HepG2 (cell line): Measurements from ENCODE around the gene CCDC87. TPM values are rescaled to one million over a fixed set of nuclear protein-coding genes. Genes with fewer than 3 reads are reported as not detected.

Source experiments
- ATAC-seq: fragments of 200-7000 bp; cut with Tn5 transposase; 3 replicates; pipeline ENCODE4 v1.9.1; 2020; ENCODE audit warnings: mild to moderate bottlenecking, moderate library complexity
- BruUV-seq: library from RNA; stranded (reverse); fragments of 400-500 nt; replicated peaks from 2 replicates; lab custom pipeline; 2021; lab: Mats Ljungman, UMichigan
- CTCF ChIA-PET: fragments of 300-600 bp; formaldehyde crosslinking; extraction: SDS; loops from one replicate; lab custom pipeline; 2021; ENCODE audit warnings: low total read pairs, inconsistent platforms, low intra/inter-chr PET ratio; lab: Yijun Ruan, JAX
- POLR2A ChIA-PET: fragments of 350-600 bp; sonication (Branson Sonifier 250); formaldehyde crosslinking; loops from one replicate; lab custom pipeline; 2020; ENCODE audit warnings: antibody characterized with exemption, inconsistent platforms; lab: Yijun Ruan, JAX
- DNase-seq: peaks from one replicate; pipeline ENCODE4 v3.0.0-alpha.2; 2015; ENCODE audit warnings: low spot score
- FAIRE-seq: peaks from 3 replicates; lab custom pipeline; 2011; peaks lifted over from hg19 to GRCh38; lab: Jason Lieb, UNC
- H2AFZ ChIP-seq: one replicate; pipeline ENCODE4 v1.6.1; 2011; ENCODE audit warnings: low read length, inconsistent platforms
- H3K27ac ChIP-seq: fragments of 300-600 bp; 3 replicates; pipeline ENCODE4 v1.8.0; 2011; ENCODE audit warnings: mixed run types, mild to moderate bottlenecking, mixed read lengths, low read length, inconsistent platforms; ENCODE audit not compliant: insufficient read depth; ENCODE audit errors: extremely low read length
- H3K27me3 ChIP-seq, 2 experiments: fragments of 200-600 bp in 1 of 2; 2 replicates in 1 of 2; 3 replicates in 1 of 2; pipeline versions ENCODE4 v1.6.0 to v1.8.0; 2011; ENCODE audit warnings: low read length in 2 of 2, mild to moderate bottlenecking in 2 of 2, moderate library complexity in 2 of 2, inconsistent platforms in 1 of 2; ENCODE audit not compliant: insufficient read depth in 2 of 2, control insufficient read depth in 1 of 2
- H3K36me3 ChIP-seq, 2 experiments: fragments of 200-600 bp in 1 of 2; replicated peaks in 1 of 2; 2 replicates in 1 of 2; 3 replicates in 1 of 2; pipeline versions ENCODE4 v1.5.1 to v1.8.0; 2011; ENCODE audit warnings: low read length in 2 of 2, inconsistent platforms in 1 of 2; ENCODE audit not compliant: insufficient read depth in 2 of 2, control insufficient read depth in 1 of 2
- H3K4me1 ChIP-seq: 2 replicates; pipeline ENCODE4 v1.5.1; 2012; ENCODE audit warnings: low read length, inconsistent platforms; ENCODE audit not compliant: insufficient read depth
- H3K4me2 ChIP-seq: 2 replicates; pipeline ENCODE4 v1.6.0; 2011; ENCODE audit warnings: low read depth, low read length, inconsistent platforms
- H3K4me3 ChIP-seq, 3 experiments: fragments of 200-600 bp in 1 of 3; sonication (generic), shearing (Covaris generic) in 1 of 3; replicated peaks in 1 of 3; 2 replicates each; pipeline ENCODE4 v1.5.1; 2011 to 2016; ENCODE audit warnings: low read length in 3 of 3, inconsistent platforms in 2 of 3, low read depth in 2 of 3, mild to moderate bottlenecking in 2 of 3, control low read depth in 1 of 3, mixed read lengths in 1 of 3; ENCODE audit not compliant: insufficient read depth in 1 of 3
- H3K79me2 ChIP-seq: one replicate; pipeline ENCODE4 v1.6.1; 2011; ENCODE audit warnings: low read length, inconsistent platforms; ENCODE audit not compliant: insufficient read depth
- H3K9ac ChIP-seq: 2 replicates; pipeline ENCODE4 v1.6.0; 2011; ENCODE audit warnings: mild to moderate bottlenecking, low read depth, low read length, inconsistent platforms; ENCODE audit not compliant: insufficient read depth
- H3K9me3 ChIP-seq: 2 replicates; pipeline ENCODE4 v1.5.1; 2012; ENCODE audit warnings: mild to moderate bottlenecking, low read length
- H4K20me1 ChIP-seq: 2 replicates; pipeline ENCODE4 v1.6.0; 2011; ENCODE audit warnings: inconsistent platforms, mild to moderate bottlenecking, low read length, moderate library complexity; ENCODE audit not compliant: insufficient read depth
- BHLHE40 ChIP-seq: IDR thresholded peaks from 2 replicates; pipeline ENCODE4 v1.6.1; 2011; ENCODE audit warnings: low read length, improper control_type of control experiment
- MLX ChIP-seq: IDR thresholded peaks from 2 replicates; pipeline ENCODE4 v1.6.1; 2016
- RAD21 ChIP-seq: fragments of 450-650 bp; formaldehyde crosslinking; IDR thresholded peaks from 2 replicates; pipeline ENCODE4 v1.5.0; 2020; ENCODE audit warnings: mild to moderate bottlenecking
- REXO4 ChIP-seq: sonication (generic); formaldehyde crosslinking; IDR thresholded peaks from 2 replicates; pipeline ENCODE4 v1.8.0; 2022; ENCODE audit warnings: missing genetic modification reagents, mild to moderate bottlenecking, borderline replicate concordance
- SIN3A ChIP-seq: IDR thresholded peaks from 2 replicates; pipeline ENCODE4 v1.6.1; 2011; ENCODE audit warnings: low read depth, mild to moderate bottlenecking, control low read depth, low read length, borderline replicate concordance
- ZKSCAN1 ChIP-seq: fragments of 150-350 bp; IDR thresholded peaks from 2 replicates; pipeline ENCODE4 v1.6.1; 2014; ENCODE audit warnings: low read length
- ZNF615 ChIP-seq: sonication (generic); formaldehyde crosslinking; IDR thresholded peaks from 2 replicates; pipeline ENCODE4 v1.5.0; 2020; ENCODE audit warnings: mild to moderate bottlenecking, missing genetic modification reagents, borderline replicate concordance
- ZNF619 ChIP-seq: sonication (generic); formaldehyde crosslinking; IDR thresholded peaks from 2 replicates; pipeline ENCODE4 v1.4.0; 2020; ENCODE audit warnings: mild to moderate bottlenecking, missing genetic modification reagents
- ZNF770 ChIP-seq: sonication (generic); formaldehyde crosslinking; IDR thresholded peaks from 2 replicates; pipeline ENCODE4 v1.5.0; 2020; ENCODE audit warnings: mild to moderate bottlenecking, missing genetic modification reagents
- ZNF781 ChIP-seq: sonication (generic); formaldehyde crosslinking; IDR thresholded peaks from 2 replicates; pipeline ENCODE4 v1.5.1; 2020; ENCODE audit warnings: borderline replicate concordance, mild to moderate bottlenecking, missing genetic modification reagents; ENCODE audit errors: not compliant biosample characterization
- ZNF878 ChIP-seq: sonication (generic); formaldehyde crosslinking; IDR thresholded peaks from 2 replicates; pipeline ENCODE4 v1.8.1; 2023; ENCODE audit warnings: mild to moderate bottlenecking, missing genetic modification reagents, moderate library complexity
- WGBS: methylation state at CpG from one replicate; pipeline ENCODE4 v1.1.6; 2017; ENCODE audit warnings: low lambda C conversion rate; 5-methylcytosine and 5-hydroxymethylcytosine counted together
- in situ Hi-C: cut with HindIII; loops from 2 replicates; pipeline ENCODE4 v1.10.0; 2017; ENCODE audit warnings: low pct_unique_long_range_greater_than_20kb; ENCODE audit not compliant: extremely low pct_ligation_motif_present
- intact Hi-C: fragments of 100-400 bp; cut with micrococcal nuclease; formaldehyde crosslinking; loops from one replicate; pipeline ENCODE4 v1.10.0; 2022; ENCODE audit not compliant: unreplicated experiment
- polyA plus RNA-seq, 8 experiments: library from polyadenylated mRNA; depleted of rRNA in 3 of 8; stranded (reverse) in 7 of 8; unstranded in 1 of 8; fragments of >200 nt; fragmentation: Illumina TruSeq in 4 of 8; extraction: Trizol in 4 of 8; gene quantifications; 2 replicates each; pipeline versions ENCODE4 v1.2.1 to v1.2.3, GENCODE V29; 2011 to 2016; ENCODE audit warnings: low read depth in 4 of 8, missing spikeins in 1 of 8, mixed read lengths in 1 of 8; ENCODE audit not compliant: insufficient read depth in 1 of 8
- total RNA-seq, 5 experiments: library from RNA; depleted of rRNA; stranded (reverse); fragments of >200 nt; fragmentation: Illumina TruSeq; extraction: Trizol; gene quantifications; 2 replicates each; pipeline ENCODE4 v1.2.3, GENCODE V29; 2016; ENCODE audit warnings: low read depth in 1 of 5

CCDC87 gene
- total and polyA plus RNA-seq, 2 of the 13 experiments (the other 11 are each of a cell fraction or from before 2014, with no cell fraction given), result 0.05 to 0.42 TPM

- TF ChIP-seq RAD21 (CRISPR knock-in tag) (no peak), ZKSCAN1 (no peak), BHLHE40 (no peak), SIN3A (no peak), REXO4 (CRISPR knock-in tag) (no peak), ZNF619 (CRISPR knock-in tag) (no peak), ZNF770 (no peak)
Observed at GRCh38 chr11:66570850-66571180, 22.0 kb downstream of the CCDC87 start (continued).

GRCh38 chr11:66570079-66570849 is 22.6 kb downstream of the CCDC87 start:
- H3K4me1 ChIP-seq, result no peaks in the 10 kb centered on the region
- 31% methylated on average over 5 of the region's 5 CpGs for WGBS
- peaks cover 3 to 34% of the 10 kb centered on the region in 2 experiments; a peak in 4 of 5 replicates for H3K27me3 ChIP-seq
- FAIRE-seq, result no peak
- BruUV-seq, result no TSS peak
- no peak overlapping the region for H3K27ac ChIP-seq
- no peaks in the 10 kb centered on the region for H3K36me3 ChIP-seq
- DNase-seq, result no peak
- H2AFZ ChIP-seq, result no peak overlapping the region
- intact Hi-C loops, result no loop called here
- CTCF ChIA-PET, result no interaction called here
- no peak; the same call in 1 of the 3 replicates for ATAC-seq
- no peak overlapping the region for H3K4me2 ChIP-seq
- no peaks in the 10 kb centered on the region for H3K9me3 ChIP-seq
- no peaks in the 10 kb centered on the region for H3K79me2 ChIP-seq
- POLR2A ChIA-PET, result no interaction called here
- TF ChIP-seq ZNF781, result no peak
- no peak for TF ChIP-seq ZNF615 (CRISPR knock-in tag)
- TF ChIP-seq MLX (CRISPR knock-in tag), result no peak
- no peak for TF ChIP-seq ZNF878
- no peak overlapping the region for H3K4me3 ChIP-seq
- in situ Hi-C loops, result loop anchor here (25.0 kb wide), 1 partner anchor 267 kb away; the partner anchor contains the start of gene RCE1
- no peak overlapping the region for H3K9ac ChIP-seq
- H4K20me1 ChIP-seq, result no peaks in the 10 kb centered on the region
